ENCODE results near the gene ZNF750. TPM values are rescaled to one million over a fixed set of nuclear protein-coding genes. Genes with fewer than 3 reads are reported as not detected.

Gene ZNF750
- total and polyA plus RNA-seq, 10 of the 15 experiments (the other 5 are each of a cell fraction or from before 2014, with no cell fraction given): 0.06 TPM; not detected in 9

DNA sequence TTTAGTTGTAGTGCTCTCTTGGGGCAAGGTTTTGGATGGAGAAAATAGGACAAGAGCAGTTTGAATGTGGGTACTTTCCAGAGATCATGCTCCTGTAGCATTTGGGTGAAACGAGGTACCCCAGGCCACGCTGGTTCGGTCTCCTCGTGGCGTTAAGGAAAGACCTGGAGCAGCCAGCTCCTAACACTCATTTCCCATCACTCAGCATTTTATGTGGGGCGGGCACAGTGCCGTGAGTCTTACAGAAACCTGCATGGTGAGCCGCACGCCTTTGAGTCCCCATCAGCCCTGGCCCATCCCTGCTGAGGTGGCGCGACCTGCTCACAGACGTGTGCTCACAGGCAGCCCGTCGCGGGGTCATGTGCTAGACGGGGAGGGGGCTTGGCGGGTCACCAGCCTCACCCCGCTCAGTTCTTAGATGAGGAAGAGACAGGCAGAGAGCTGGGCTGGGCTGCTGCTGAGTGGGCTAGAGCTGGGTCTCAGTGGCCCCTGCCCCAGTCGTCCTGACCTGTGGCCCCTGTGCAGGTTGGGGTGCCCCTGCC is 50.7 kb downstream of the ZNF750 start:
- 95% methylated on average over 18 of the region's 19 CpGs for WGBS (ENCODE audit: insufficient coverage, insufficient replicate concordance, low lambda C conversion rate, missing lambda C conversion rate)
- FAIRE-seq: no peak
- RAD21 ChIA-PET (ENCODE audit: unreplicated experiment): interaction anchor here (1.0 kb wide), 1 partner anchor 127 kb away, joined by 3 read pairs; no protein-coding TSS in a partner anchor

More for the DNA sequence above, 50.7 kb downstream of the ZNF750 start:
- Histone ChIP-seq H4K20me1 (ENCODE audit: control insufficient read depth, insufficient read depth) (no peaks in the 10 kb centered on the region; the same call in 1 of the 2 replicates), H3K4me3 (no peak overlapping the region), H3K27ac (ENCODE audit: control insufficient read depth, insufficient read depth) (no peak overlapping the region), H3K36me3 (ENCODE audit: control insufficient read depth in 2 of 2, insufficient read depth in 2 of 2, low read length in 1 of 2) (peaks cover 0 to 4% of the 10 kb centered on the region in 2 experiments; a peak in 3 of 4 replicates), H3K79me2 (ENCODE audit: control insufficient read depth, insufficient read depth, low read length) (no peaks in the 10 kb centered on the region), H3K9me3 (replicated peaks; ENCODE audit: control insufficient read depth, insufficient read depth, low read length) (no peaks in the 10 kb centered on the region), H3K9ac (ENCODE audit: control insufficient read depth, insufficient read depth, low read length) (no peak overlapping the region), H2AFZ (ENCODE audit: control insufficient read depth, low read depth, low read length) (no peak overlapping the region), H3K4me2 (ENCODE audit: control insufficient read depth, insufficient read depth) (no peak overlapping the region), H3K4me1 (ENCODE audit: control insufficient read depth, insufficient read depth, low read length) (peaks cover 8% of the 10 kb centered on the region; the same call in 1 of the 2 replicates), H3K27me3 (replicated peaks in 1 of 2; ENCODE audit: control insufficient read depth in 2 of 2, insufficient read depth in 2 of 2, low read length in 1 of 2) (no peaks in the 10 kb centered on the region)
- in situ Hi-C loops (cut with MboI): no loop called here
- TF ChIP-seq, protein P1, sequence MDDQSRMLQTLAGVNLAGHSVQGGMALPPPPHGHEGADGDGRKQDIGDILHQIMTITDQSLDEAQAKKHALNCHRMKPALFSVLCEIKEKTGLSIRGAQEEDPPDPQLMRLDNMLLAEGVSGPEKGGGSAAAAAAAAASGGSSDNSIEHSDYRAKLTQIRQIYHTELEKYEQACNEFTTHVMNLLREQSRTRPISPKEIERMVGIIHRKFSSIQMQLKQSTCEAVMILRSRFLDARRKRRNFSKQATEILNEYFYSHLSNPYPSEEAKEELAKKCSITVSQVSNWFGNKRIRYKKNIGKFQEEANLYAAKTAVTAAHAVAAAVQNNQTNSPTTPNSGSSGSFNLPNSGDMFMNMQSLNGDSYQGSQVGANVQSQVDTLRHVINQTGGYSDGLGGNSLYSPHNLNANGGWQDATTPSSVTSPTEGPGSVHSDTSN (IDR thresholded peaks at IDR 0.05; ENCODE audit: insufficient replicate concordance, low read depth, low read length): no peak
- TF ChIP-seq CREB1 (IDR thresholded peaks at IDR 0.05; ENCODE audit: low read depth): no peak
- TF ChIP-seq SP1 (IDR thresholded peaks at IDR 0.05; ENCODE audit: low read depth, low read length): no peak
- no peak for TF ChIP-seq DPF2 (IDR thresholded peaks at IDR 0.05)
- no peak for TF ChIP-seq HCFC1 (IDR thresholded peaks at IDR 0.05; ENCODE audit: low read length)
- TF ChIP-seq BMI1 (IDR thresholded peaks at IDR 0.05; ENCODE audit: borderline replicate concordance): no peak
- no peak for TF ChIP-seq IKZF1 (conservative IDR thresholded peaks at IDR 0.05)
- no peak for TF ChIP-seq MLLT1 (IDR thresholded peaks at IDR 0.05)
- no peak for TF ChIP-seq PAX5 (IDR thresholded peaks at IDR 0.05; ENCODE audit: borderline replicate concordance, low read depth, low read length)
- TF ChIP-seq ETV6 (conservative IDR thresholded peaks at IDR 0.05 in 1 of 2, IDR thresholded peaks at IDR 0.05 in 1 of 2; ENCODE audit: borderline replicate concordance in 1 of 2, low read depth in 1 of 2): no peak
- no peak for TF ChIP-seq SPI1 (IDR thresholded peaks at IDR 0.05; ENCODE audit: borderline replicate concordance, insufficient read depth, low read depth, low read length)
- TF ChIP-seq NFYA (IDR thresholded peaks at IDR 0.05; ENCODE audit: borderline replicate concordance, low read depth, low read length): no peak
- TF ChIP-seq NR2F1 (conservative IDR thresholded peaks at IDR 0.05): no peak
- TF ChIP-seq MEF2A (IDR thresholded peaks at IDR 0.05; ENCODE audit: insufficient read depth, low read depth, low read length): no peak
- no peak for TF ChIP-seq NFYB (IDR thresholded peaks at IDR 0.05; ENCODE audit: insufficient read depth, low read depth, low read length)
- no peak for TF ChIP-seq KDM1A (IDR thresholded peaks at IDR 0.05; ENCODE audit: borderline replicate concordance)
- no peak for TF ChIP-seq ZBED1 (IDR thresholded peaks at IDR 0.05; ENCODE audit: borderline replicate concordance)
- no peak for TF ChIP-seq YBX1 (IDR thresholded peaks at IDR 0.05)
- BruUV-seq (replicated peaks): no TSS peak
- intact Hi-C loops (cut with micrococcal nuclease; ENCODE audit: unreplicated experiment): loop anchor here (10.0 kb wide), 1 partner anchor 76 kb away; no protein-coding TSS in a partner anchor
- POLR2A ChIA-PET: interaction anchor here (0.6 kb wide), 1 partner anchor 76 kb away, joined by 10 read pairs; no protein-coding TSS in a partner anchor
- DNase-seq (ENCODE audit: low read depth, low spot score) (no peak), ATAC-seq (no peak)
- CTCF ChIA-PET: no interaction called here
- SMC1A ChIA-PET (ENCODE audit: uncharacterized antibody, unreplicated experiment): no interaction called here
